Fibroblast of skin of back (primary cell): ENCODE data around the gene NIPAL4. TPM values are rescaled to one million over a fixed set of nuclear protein-coding genes. Genes with fewer than 3 reads are reported as not detected.
"Not testable (repeated sequence)": the region's sequence is repeated elsewhere in the genome, so short reads cannot be mapped to it uniquely, and the experiment has no call there.

Experiments
- DNase-seq: peaks from one replicate; pipeline ENCODE4 v3.0.0-alpha.2; 2013
- polyA plus RNA-seq, 2 experiments: library from polyadenylated mRNA; unstranded; fragments of 120-200 nt; gene quantifications; one replicate each; pipeline ENCODE4 v1.2.1, GENCODE V29; 2013; ENCODE audit not compliant: insufficient read length in 2 of 2

The NIPAL4 gene
- polyA plus RNA-seq (2013, experiment 1 of 2; ENCODE audit: insufficient read length), result 8.1 TPM
- polyA plus RNA-seq (2013, experiment 2 of 2; ENCODE audit: insufficient read length), result 19.4 TPM

DNA sequence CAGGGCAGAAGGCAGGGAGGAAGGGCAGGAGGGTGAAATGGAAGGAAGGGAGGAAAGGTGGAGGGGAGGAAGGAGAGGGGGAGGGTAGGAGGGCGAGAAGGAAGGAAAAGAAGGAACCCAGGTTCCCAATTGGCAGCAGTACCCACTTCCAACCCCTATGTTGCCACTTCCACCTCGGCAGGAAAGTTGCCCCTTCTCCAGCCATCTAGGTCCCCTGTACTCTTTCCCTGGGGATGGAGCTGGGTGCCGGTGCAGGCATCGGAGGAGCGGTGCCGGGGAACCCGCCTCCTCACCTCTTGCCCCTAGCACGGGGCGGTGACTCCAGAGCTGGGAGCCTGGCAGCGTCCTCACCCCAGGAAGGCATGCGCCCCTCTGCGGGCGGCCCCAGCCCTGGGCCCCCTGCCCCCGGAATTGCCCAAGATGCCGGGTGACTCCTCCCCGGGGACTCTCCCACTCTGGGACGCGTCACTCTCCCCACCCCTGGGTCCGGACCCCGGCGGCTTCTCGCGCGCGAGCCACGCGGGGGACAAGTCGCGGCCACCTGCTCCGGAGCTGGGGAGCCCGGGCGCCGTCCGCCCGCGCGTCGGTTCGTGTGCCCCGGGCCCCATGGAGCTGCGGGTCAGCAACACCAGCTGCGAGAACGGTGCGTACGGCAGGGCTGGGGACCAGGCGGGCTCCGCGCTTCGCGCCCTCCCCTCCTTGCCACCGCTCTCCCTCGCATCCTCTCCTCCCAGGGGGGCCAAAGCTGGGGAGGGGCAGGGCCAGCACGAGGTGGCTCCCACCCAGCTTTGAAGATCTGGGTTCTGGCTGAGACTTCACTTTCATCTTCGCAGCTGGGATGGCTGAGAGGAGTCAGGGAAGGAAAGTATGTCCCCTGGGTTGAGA, at the start of gene NIPAL4:
TSS of gene NIPAL4 (plus strand) at position 499 of the 885 bp plus-strand sequence. CDS start at position 607, 108 bp downstream.
- no peak for DNase-seq

DNA sequence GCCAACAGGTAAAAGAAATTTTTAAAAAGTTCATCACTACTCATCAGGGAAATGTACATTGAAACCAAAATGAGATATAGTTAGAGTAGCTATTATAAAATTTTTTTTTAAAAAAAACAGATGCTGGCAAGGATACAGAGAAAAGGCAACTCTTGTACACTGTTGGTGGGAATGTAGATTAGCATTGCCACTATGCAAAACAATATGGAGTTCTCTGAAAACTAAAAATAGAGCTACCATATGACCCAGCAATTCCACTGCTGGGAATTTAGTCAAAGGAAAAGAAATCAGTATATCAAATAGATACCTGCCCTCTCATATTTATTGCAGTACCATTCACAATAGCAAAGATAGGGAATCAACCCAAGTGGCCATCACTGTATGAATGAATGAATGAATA, 44.2 kb upstream of the NIPAL4 start:
- no peak for DNase-seq

DNA sequence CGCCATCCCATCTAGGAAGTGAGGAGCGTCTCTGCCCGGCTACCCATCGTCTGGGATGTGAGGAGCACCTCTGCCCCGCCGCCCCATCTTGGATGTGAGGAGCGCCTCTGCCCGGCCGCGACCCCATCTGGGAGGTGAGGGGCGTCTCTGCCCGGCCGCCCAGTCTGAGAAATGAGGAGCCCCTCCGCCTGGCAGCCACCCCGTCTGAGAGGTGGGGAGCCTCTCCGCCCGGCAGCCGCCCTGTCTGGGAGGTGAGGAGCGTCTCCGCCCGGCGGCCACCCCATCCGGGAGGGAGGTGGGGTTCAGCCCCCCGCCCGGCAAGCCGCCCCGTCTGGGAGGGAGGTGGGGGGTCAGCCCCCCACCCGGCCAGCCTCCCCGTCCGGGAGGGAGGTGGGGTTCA, 40.5 kb upstream of the NIPAL4 start:
- not testable (repeated sequence) for DNase-seq

DNA sequence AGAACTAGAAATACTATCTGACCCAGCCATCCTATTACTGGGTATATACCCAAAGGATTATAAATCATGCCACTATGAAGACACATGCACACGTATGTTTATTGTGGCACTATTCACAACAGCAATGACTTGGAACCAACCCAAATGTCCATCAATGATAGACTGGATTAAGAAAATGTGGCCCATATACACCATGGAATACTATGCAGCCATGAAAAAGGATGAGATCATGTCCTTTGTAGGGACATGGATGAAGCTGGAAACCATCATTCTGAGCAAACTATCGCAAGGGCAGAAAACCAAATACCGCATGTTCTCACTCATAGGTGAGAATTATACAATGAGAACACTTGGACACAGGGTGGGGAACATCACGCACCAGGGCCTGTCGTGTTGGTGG, 30.1 kb upstream of the NIPAL4 start:
- not testable (repeated sequence) for DNase-seq

DNA sequence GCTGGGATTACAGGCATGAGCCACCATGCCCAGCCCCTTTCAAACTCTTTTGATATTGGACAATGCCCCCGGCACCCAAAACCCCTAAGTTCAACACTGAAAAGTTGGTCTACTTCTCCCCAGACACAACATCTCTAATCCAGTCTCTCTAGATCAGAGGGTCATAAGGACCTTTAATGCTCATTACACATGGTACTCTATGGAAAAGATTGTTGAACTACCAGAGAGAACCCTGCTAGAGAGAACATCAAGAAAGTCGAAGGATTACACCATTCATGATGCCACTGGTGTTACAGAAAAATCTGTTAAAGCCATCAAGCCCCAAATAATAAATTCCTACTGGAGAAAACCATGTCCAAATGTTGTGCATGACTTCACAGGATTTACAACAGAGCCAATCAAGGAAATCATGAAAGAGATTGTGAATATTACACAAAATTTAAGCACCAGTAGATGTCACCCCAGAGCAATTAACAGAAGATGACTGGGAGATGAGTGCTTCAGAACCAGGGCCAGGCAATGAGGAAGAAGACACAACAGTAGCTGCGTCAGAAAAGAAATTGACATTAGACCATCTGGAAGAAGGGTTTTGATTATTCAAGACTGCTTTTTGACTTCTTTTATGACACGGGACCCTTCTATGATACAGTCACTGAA, 28.3 kb upstream of the NIPAL4 start:
- peak; percentile 80 for DNase-seq

DNA sequence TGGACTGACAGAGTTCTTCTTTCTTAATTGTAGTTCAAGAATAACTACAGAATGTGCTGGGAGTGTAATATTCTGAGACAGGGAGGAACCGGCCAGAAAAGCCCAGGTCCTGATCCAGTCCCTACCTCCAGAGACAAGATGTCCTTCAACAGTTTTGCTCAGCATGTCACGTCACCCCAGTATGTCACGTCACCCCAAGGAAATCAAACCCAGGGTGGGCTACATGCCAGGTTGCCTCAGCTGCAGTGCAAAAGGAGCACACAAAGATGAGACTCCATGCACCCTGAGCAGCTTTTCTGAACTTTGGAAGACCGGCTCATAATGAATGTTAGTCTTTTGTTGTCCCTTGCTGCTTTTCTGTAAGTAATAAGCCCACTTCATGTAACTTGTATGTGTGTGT, 25.9 kb upstream of the NIPAL4 start:
- no peak for DNase-seq

DNA sequence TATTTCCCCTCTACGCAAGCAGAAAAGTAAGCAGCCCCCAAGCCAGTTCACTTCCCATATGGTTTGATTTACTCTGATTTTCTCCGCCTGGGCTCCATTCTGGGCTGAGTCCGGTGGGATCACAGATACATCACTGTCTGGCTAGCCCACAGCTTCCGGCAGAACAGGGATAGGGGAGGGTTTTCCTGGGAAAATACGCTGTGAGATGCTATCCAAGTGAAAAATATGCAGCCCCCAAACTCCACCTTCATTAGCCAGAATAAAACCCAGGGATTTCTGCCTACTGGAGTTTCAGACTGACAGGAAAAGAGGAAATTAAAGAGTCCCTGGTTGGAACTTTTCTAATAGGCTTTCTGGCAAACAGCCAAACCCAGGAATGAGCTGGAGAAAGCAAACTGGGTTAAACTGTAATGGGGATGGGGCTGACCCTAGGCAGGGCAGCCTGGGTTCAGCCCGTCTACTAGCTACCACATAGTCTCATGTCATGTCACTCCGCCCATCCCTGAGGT, 16.9 kb upstream of the NIPAL4 start:
- peak; percentile 58 for DNase-seq

DNA sequence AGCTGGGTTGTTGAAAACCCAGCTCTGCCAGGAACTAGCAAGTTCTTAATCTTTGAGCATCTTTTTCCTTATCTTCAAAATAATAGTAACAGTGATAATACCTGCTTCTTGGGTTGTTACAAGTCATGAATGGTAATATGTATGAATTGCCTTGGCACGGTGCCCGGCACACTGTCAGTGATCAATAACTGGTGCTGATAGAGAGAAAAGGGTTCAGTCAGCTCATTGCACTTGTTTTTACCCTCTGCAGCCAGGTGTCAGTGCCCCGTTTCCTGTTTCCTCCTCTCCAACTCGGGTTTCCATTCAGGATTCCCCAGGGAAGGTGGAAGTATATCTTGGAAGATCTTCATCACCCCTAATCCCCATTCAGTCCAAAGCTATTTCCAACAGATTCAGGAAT, 15.8 kb upstream of the NIPAL4 start:
- no peak for DNase-seq

DNA sequence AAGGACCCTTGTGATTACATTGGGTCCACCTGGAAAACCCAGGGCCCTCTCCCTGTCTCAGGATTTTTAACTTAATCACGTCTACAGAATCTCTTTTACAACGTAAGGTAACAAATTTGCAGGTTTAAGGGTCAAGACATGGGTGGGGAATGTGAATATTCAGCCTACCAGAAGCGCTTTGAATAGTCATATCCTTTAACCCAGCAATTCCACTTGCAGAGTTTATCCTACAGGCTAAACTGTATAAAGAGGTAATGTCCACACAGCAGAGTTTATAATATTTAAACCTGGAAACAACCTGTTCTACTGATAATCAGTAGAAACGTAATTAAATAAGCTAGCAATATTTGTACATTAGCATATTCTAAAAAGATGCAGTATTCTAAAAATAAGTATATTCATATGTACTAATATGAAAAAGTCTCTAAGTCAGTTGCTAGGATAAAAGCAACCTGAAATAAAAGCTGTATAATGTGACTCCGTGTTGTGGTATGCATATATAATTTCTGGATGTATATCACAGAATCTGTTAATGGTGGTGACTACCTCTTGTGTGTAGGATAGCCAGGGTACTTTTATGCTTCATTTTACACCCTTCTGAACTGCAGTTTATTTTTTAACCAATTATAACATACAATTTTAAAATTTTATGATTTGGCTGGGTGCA, 14.1 kb upstream of the NIPAL4 start:
- DNase-seq, result no peak

DNA sequence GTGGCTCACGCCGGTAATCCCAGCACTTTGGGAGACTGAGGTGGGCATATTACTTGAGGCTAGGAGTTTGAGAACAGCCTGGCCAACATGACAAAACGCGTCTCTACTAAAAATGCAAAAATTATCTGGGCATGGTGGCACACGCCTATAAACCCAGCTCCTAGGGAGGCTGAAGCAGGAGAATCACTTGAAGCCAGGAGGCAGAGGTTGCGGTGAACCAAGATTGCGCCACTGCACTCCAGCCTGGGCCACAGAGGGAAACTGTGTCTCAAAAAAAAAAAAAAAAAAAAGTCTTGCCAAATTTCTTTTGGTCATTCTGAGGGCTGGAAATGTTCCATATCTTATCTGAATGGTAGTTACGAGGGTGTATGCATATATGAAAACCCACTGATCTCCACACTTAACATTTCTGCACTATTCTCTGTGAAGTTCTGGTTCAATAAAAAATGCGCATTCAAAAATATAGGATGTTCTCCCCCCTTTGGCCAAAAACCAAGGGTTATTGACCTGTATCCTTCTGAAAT, 13.5 kb upstream of the NIPAL4 start:
- no peak for DNase-seq

DNA sequence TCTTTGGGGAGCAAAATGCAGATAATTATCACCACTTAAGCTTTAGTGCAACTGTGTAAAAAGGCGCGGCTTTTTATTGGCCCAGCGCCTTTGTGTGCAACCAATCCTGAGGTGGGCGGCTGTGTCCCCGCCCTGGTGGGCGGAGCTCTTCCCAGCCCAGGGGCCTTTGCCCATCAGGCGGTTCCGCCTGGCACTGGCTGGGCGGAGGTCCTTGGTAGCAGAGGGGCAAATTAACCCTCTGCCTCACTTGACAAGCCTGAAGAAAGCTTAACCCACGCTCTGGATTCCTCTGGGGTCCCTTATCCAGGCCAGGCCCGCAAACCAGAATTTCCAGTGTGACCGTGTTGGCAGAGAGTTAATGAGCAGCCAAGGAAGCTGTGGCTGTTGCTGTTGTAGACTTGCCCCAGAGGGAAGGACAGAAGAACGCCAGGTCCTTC, 12.8 kb upstream of the NIPAL4 start:
- DNase-seq, result no peak

DNA sequence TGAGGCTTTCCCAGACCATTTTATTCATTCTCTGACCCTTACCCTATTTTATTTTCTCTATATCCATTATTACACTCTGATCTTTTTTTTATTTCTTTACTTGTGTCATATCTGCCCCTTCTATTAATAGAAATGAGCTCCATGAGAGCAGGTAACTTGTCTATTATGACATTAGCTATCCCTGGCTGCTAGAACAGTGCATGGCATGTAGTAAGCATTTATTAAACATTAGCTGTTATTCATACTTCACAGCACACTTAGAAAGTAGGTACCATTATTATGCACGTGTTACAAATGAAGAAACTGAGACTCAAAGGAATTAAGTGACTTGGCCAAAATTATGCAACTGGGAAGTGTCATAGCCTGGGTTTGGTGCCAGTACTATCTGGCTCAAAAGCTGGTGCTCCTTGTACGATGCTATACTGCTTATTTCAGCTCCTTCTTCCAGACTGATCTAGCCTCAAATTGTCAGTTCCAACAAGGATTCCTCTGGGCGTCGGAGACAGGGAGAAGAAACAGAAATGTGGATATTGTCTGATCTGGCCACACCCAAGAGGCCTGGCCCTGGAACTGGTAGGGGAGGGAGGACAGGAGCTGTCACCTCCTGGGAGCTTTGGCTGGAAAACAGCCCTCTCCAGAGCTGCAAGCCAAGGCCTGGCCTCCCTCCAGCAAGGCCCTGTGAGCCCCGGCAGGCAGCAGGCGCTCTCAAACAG, 10.8 kb upstream of the NIPAL4 start:
- DNase-seq, result no peak

DNA sequence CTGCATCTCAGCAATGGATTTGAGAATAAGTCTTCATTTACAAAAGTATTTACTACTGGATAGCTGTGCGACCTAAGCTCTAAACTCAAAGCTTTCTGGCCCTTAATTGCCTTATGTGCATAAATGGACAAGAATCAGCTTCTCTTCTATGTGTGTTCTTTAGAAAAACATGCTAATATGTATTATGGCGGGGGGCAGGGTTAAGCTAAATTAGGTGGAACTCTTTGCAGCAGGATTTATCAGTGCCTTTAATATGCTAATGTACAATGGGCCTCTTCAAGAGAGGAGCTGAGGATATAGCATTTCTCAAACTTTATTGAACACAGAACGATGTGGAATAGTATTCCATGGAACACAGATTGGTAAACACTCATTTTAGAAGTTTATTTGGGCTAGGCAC, 10.0 kb upstream of the NIPAL4 start:
- no peak for DNase-seq

DNA sequence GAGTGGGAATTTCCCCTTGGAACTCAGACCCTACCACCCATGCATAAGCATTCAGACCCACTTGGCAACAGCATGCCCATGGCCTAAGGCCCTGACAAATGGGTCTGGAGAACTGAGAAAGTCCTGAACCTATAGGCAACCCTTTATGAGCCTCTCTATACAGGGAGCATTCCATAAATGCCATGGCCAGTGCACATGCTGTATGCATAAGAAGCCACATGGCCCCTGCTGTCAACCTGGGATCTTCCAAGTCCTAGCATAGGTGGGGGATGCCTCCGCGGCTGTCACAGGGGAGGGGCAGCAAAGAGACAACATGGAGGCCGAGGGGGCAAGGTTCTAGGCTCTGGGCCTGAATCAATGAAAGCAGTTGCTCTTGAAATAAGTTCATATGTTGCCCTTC, 8.2 kb upstream of the NIPAL4 start:
- no peak for DNase-seq

DNA sequence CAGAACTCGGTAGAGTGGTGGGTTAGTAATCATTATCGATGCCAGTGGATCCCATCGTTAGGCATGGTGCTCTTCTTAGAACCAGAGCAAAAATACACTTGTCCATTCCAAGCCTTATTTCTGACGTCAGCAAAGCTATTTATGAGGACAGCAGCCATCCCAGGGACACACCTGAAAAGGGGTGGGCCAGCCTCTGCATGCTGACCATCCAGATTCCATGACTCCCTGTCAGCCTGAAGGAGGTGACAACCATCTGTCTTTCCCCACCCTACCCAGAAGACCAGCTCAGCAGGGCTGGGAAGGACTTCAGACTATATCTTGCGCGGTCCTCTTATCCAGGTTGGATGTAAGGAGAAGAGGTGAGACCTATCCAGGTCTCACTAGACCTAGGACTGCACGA, 5.7 kb upstream of the NIPAL4 start:
- DNase-seq, result no peak

DNA sequence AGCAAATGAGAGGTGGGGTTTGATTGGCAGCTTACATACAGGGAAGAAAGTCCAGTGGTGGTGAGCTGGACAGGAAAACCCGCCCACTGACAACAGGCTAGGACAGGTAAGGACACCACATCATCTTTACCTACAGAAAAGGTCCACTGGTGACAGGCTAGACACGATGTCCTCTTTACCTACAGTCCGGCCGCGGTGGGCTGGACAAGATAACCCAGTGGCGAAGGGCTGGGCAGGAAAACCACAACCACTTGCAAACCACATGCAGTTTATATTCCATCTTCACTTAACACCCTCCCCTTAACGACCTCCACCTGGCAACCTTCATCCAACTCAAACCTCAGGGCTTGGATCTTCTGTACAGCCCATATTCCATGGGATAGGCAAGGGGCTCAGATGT, 5.0 kb upstream of the NIPAL4 start:
- DNase-seq, result no peak

DNA sequence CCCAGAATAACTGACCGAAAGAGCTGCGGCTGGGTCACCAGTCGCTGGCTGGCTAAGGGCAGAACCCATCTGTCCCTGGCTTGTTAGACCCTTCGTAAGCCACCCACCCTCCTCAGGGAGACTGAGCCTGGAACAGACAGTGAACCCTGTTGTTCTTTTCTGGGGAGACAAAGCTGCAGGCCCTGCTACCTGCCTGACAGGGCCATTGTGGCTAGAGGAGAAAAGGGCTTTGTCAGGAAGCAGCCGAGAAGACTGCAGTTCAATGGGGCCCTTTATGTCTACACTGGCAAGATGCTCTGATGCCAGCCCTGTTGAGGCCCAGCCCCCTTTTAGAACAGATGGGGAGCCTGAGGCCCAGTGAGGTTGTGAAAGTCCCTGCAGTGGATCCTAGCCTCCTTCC, 3.7 kb upstream of the NIPAL4 start:
- no peak for DNase-seq

DNA sequence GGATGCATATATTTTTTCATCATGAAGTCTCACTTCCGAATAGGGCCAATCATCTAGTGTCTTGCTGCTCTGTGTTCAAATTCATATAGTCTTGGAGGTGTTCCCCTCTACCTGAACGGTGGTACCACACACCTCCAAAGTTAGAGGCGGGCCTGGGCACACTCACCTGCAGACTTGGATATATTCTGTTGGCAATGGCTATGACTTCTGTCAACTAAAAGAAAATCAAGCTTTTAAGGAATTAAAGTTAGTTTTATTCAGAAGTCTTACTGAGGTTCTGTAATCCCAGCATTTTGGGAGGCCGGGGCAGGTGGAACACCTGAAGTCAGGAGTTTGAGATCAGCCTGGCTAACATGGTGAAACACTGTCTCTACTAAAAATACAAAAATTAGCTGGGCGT, 2.6 kb upstream of the NIPAL4 start:
- no peak for DNase-seq

DNA sequence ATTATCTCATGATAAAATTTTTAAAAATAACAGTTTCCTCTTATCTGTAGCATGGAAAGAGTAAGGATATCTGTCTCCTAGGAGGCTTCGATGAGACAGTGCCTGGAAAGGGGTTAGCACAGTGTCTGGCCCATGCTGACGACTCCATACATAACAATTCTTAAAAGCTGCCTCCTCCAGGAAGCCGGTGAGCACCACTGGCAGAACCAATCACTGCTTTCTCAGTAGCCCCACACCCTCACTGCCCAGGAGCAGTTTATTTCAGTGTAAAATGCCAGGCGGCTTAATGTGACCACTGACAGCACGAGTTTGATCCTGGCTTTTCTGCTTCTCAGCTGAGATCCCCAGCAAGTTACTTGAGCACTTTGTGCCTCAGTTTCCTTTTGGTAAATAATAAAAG, 1.2 kb upstream of the NIPAL4 start:
- DNase-seq, result no peak

DNA sequence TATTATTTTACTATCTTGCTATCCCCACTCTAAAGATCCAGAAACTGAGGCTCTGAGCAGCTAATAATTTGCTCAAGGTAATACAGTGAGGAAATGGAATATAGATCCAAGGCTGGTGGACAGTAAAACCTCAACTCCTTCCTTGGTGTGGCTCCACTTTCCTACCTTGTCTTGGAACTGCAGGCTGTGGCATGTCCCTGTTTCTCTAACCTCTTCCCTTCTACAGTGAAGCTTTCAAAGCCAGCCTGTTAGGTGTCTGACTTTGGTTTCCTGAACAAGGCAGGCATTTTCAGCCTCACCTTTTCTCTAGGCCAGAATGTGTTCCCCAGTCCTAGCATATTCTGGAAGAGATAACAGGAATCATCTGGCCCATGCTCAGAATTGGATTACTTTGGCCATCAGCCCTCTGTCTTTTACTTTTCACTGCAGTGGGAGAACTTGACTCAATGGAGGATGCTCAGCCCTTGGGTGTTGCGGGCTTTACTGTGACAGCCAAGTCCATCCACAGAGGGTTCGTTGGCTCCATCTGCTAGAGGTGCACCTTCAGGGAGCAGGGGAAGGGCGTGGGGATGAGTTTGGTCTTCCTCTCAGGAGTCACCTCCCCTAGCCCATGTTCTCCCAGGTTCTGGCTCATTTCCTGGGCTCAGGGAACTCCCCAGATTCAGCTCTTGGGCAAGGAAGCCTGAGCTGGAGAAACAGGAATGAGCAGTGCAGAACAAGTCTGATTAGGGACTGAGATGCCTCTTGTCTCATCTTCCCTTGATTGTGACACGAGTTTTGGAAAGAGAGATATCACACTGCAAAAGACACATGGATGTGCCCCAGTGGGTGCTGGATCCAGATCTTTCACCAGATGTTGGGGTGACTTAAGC, 1.1 kb downstream of the NIPAL4 start:
- DNase-seq, result no peak

DNA sequence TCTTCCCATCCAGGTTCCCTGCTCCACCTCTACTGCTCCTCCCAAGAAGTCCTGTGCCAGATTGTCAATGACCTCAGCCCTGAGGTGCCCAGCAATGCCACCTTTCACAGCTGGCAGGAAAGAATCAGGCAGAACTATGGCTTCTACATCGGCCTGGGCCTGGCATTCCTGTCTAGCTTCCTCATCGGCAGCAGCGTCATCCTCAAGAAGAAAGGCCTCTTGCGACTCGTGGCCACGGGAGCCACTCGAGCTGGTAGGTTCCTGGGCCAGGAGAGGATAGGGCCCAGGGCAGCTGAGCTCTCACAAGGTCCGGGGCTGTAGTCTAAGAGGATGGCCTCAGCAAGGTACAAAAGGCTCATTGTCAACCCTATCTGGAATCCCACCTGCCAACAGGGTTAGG, 3.1 kb downstream of the NIPAL4 start:
- no peak for DNase-seq
